ENCODE measurements around the gene CNGA1.

GRCh38 chr4:48022192-48022799 is 5.8 kb upstream of the CNGA1 start:
- TF ChIP-seq CTCF (IDR thresholded peaks at IDR 0.05; ENCODE audit: borderline replicate concordance, extremely low read depth, low read length, poor library complexity, severe bottlenecking) = no peak
- TF ChIP-seq EZH2 (IDR thresholded peaks at IDR 0.05; ENCODE audit: borderline replicate concordance, low read depth, low read length, severe bottlenecking) = no peak
